Esophagus squamous epithelium (tissue), 5 donors: Measurements from ENCODE around the gene TCEA2. TPM values are rescaled to one million over a fixed set of nuclear protein-coding genes. Genes with fewer than 3 reads are reported as not detected.

Source experiments
- DNase-seq: peaks from one replicate; lab custom pipeline; 2025; lab: John Stamatoyannopoulos, UW
- H3K27ac ChIP-seq, 4 donors: fragments of 200-600 bp; sonication (generic); one replicate each; pipeline ENCODE4 v1.5.1; 2016 to 2019; ENCODE audit warnings: mild to moderate bottlenecking in 1 of 4
- H3K27me3 ChIP-seq, 4 donors: fragments of 200-600 bp; sonication (generic); 1 replicate in 3 of 4; 2 replicates in 1 of 4; pipeline versions ENCODE4 v1.5.1 to v1.6.0; 2017 to 2021; ENCODE audit warnings: antibody characterized with exemption in 1 of 4
- H3K36me3 ChIP-seq, 3 donors: fragments of 200-600 bp; sonication (generic); one replicate each; pipeline ENCODE4 v1.5.1; 2016 to 2019
- H3K4me1 ChIP-seq, 3 donors: fragments of 200-600 bp; sonication (generic); one replicate each; pipeline ENCODE4 v1.5.1; 2017 to 2019
- H3K4me3 ChIP-seq, 4 donors: fragments of 200-600 bp; sonication (generic); 1 replicate in 3 of 4; 2 replicates in 1 of 4; pipeline ENCODE4 v1.5.1; 2016 to 2019; ENCODE audit warnings: mild to moderate bottlenecking in 2 of 4, moderate library complexity in 1 of 4
- H3K9me3 ChIP-seq, 3 donors: fragments of 200-600 bp; sonication (generic); one replicate each; pipeline ENCODE4 v1.5.1; 2016 to 2019
- CTCF ChIP-seq, 6 experiments: fragments of 450-650 bp in 4 of 6; fragments of 200-600 bp in 2 of 6; sonication (generic) in 2 of 6; IDR thresholded peaks; one replicate each; pipeline ENCODE4 v1.5.1; 2016 to 2019; ENCODE audit warnings: antibody characterized with exemption in 6 of 6, mild to moderate bottlenecking in 4 of 6, moderate library complexity in 4 of 6
- POLR2A ChIP-seq, 4 donors: fragments of 450-650 bp; IDR thresholded peaks; one replicate each; pipeline ENCODE4 v1.6.1; 2017; ENCODE audit warnings: antibody characterized with exemption in 4 of 4, mild to moderate bottlenecking in 4 of 4, moderate library complexity in 3 of 4
- WGBS, 2 donors: methylation state at CpG; one replicate each; pipeline ENCODE4 v1.1.5; 2018; 5-methylcytosine and 5-hydroxymethylcytosine counted together
- intact Hi-C: fragments of 100-400 bp; cut with DNase I; formaldehyde crosslinking; loops from one replicate; pipeline ENCODE4 v1.15.0; 2022
- total RNA-seq, 4 donors: library from RNA; depleted of rRNA; stranded (reverse); fragments of >200 nt; gene quantifications; one replicate each; pipeline ENCODE4 v1.1.0, GENCODE V29; 2016
- donor health status: DM: yes; HTN: yes; CAD: no.

The TCEA2 gene
- total RNA-seq, 4 donors from 2014 or later, result 1.8 to 25.2 (median 8.9) TPM

GRCh38 chr20:64023361-64024140 is 39.4 kb upstream of the TCEA2 start:
- DNase-seq, result no peak
- 89 to 92% methylated on average over 12 to 13 of the region's 15 CpGs for WGBS, 2 donors
- Histone ChIP-seq H3K27ac (no peak overlapping the region), H3K9me3 (no peaks in the 10 kb centered on the region), H3K27me3 (no peaks in the 10 kb centered on the region), H3K4me1 (no peaks in the 10 kb centered on the region), H3K36me3 (peaks cover 36 to 100% (median 62%) of the 10 kb centered on the region in 3 donors), H3K4me3 (no peak overlapping the region)
- TF ChIP-seq POLR2A (IDR thresholded peaks at IDR 0.05) (no peak), CTCF (IDR thresholded peaks at IDR 0.05) (no peak)
- intact Hi-C loops, result no loop called here

- intact Hi-C loops, result no loop called here
- Histone ChIP-seq H3K27ac (no peak overlapping the region), H3K4me1 (no peaks in the 10 kb centered on the region), H3K27me3 (no peaks in the 10 kb centered on the region), H3K36me3 (peaks cover 38 to 100% (median 64%) of the 10 kb centered on the region in 3 donors), H3K4me3 (no peak overlapping the region), H3K9me3 (no peaks in the 10 kb centered on the region)
- TF ChIP-seq CTCF (IDR thresholded peaks at IDR 0.05) (no peak), POLR2A (IDR thresholded peaks at IDR 0.05) (no peak)
- DNase-seq, result no peak
- WGBS, 2 donors, result 93 to 95% methylated on average over 6 to 15 of the region's 17 CpGs
Measured at GRCh38 chr20:64024141-64024990, 38.6 kb upstream of the TCEA2 start.

- intact Hi-C loops, result no loop called here
- WGBS, 2 donors, result 94 to 95% methylated on average over 7 of the region's 18 CpGs
- no peak for DNase-seq
- TF ChIP-seq POLR2A (IDR thresholded peaks at IDR 0.05), result no peak
- no peak for TF ChIP-seq CTCF (IDR thresholded peaks at IDR 0.05)
- Histone ChIP-seq H3K27ac (no peak overlapping the region), H3K27me3 (no peaks in the 10 kb centered on the region), H3K4me1 (no peaks in the 10 kb centered on the region), H3K4me3 (no peak overlapping the region), H3K36me3 (peaks cover 41 to 100% (median 73%) of the 10 kb centered on the region in 3 donors), H3K9me3 (no peaks in the 10 kb centered on the region)
Measured at GRCh38 chr20:64025101-64025825, 37.7 kb upstream of the TCEA2 start.

- Histone ChIP-seq H3K27ac (no peak overlapping the region), H3K4me1 (no peaks in the 10 kb centered on the region), H3K9me3 (no peaks in the 10 kb centered on the region), H3K27me3 (no peaks in the 10 kb centered on the region), H3K4me3 (no peak overlapping the region), H3K36me3 (peaks cover 41 to 100% (median 75%) of the 10 kb centered on the region in 3 donors)
- 88 to 93% methylated on average over 10 to 14 of the region's 29 CpGs for WGBS, 2 donors
- TF ChIP-seq CTCF (IDR thresholded peaks at IDR 0.05) (no peak), POLR2A (IDR thresholded peaks at IDR 0.05) (no peak)
- no peak for DNase-seq
- intact Hi-C loops, result no loop called here
Measured at GRCh38 chr20:64025826-64026412, 37.1 kb upstream of the TCEA2 start.
